Activated B cell treated with CpG ODN at 0.5 μM for 24 hours (primary cell): ENCODE results near the gene DARS1. TPM values are rescaled to one million over a fixed set of nuclear protein-coding genes. Genes with fewer than 3 reads are reported as not detected.

Source experiments
- ATAC-seq: fragments of 200-7000 bp; cut with Tn5 transposase; one replicate; pipeline ENCODE4 v1.10.0; 2021; ENCODE audit warnings: low read depth, mild to moderate bottlenecking, moderate library complexity
- CTCF ChIA-PET: fragments of 350-600 bp; sonication (Branson Sonifier 250); formaldehyde crosslinking; loops from one replicate; lab custom pipeline; 2021; ENCODE audit warnings: antibody characterized with exemption; lab: Charles Lee
- POLR2A ChIA-PET: fragments of 350-600 bp; sonication (Branson Sonifier 250); formaldehyde crosslinking; loops from one replicate; lab custom pipeline; 2021; ENCODE audit warnings: antibody characterized with exemption; lab: Charles Lee
- DNase-seq: peaks from one replicate; pipeline ENCODE4 v3.0.0; 2022
- H3K27ac Mint-ChIP-seq: one replicate; pipeline ENCODE4 v1.8.0; 2020; ENCODE audit warnings: mixed read lengths
- H3K27me3 Mint-ChIP-seq: one replicate; pipeline ENCODE4 v1.8.0; 2021; ENCODE audit warnings: mixed read lengths
- H3K36me3 Mint-ChIP-seq: one replicate; pipeline ENCODE4 v1.8.0; 2021; ENCODE audit warnings: low read depth, mixed read lengths
- H3K4me1 Mint-ChIP-seq: one replicate; pipeline ENCODE4 v1.8.0; 2021; ENCODE audit warnings: mixed read lengths
- H3K4me3 Mint-ChIP-seq: one replicate; pipeline ENCODE4 v1.8.0; 2020; ENCODE audit warnings: mild to moderate bottlenecking, mixed read lengths
- H3K9me3 Mint-ChIP-seq: one replicate; pipeline ENCODE4 v1.8.0; 2020; ENCODE audit warnings: mixed read lengths
- intact Hi-C: fragments of 100-400 bp; cut with micrococcal nuclease; formaldehyde crosslinking; loops from one replicate; pipeline ENCODE4 v1.15.1; 2024
- total RNA-seq: library from RNA; stranded (reverse); gene quantifications from 2 replicates; pipeline ENCODE4 v1.2.3, GENCODE V29; 2022
- TF ChIP-seq, protein P1 (sequence below): fragments of 200-600 bp; IDR thresholded peaks from one replicate; pipeline ENCODE4 v1.8.0; 2022; ENCODE audit warnings: antibody characterized with exemption, mild to moderate bottlenecking

The DARS1 gene
- total RNA-seq, 1 donor from 2014 or later = 96.3 TPM

DNA sequence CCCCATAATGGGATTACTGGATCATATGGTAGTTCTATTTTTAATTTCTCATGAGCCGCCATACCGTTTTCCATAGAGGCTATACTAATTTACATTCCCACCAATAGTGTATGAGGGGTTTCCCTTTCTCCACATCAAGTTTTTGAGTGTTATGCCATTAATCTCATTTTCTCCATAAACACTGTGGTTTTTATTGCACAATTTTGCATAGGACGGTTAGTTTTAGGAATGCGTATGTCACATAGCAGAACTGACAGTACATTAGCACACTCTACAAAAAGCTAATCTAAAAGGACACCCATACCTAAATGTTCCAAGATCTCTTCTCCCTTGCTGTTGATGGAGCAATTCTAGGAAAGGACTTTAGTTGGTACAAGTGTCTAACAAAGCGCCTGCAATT is 32.5 kb downstream of the DARS1 start:
- Mint-ChIP-seq H3K27ac (peak overlapping the region; percentile 1), H3K36me3 (peaks cover 42% of the 10 kb centered on the region), H3K4me3 (no peak overlapping the region), H3K9me3 (no peaks in the 10 kb centered on the region), H3K4me1 (peaks cover 38% of the 10 kb centered on the region), H3K27me3 (no peaks in the 10 kb centered on the region)
- DNase-seq (no peak), ATAC-seq (no peak)
- ChIA-PET POLR2A (no interaction called here), CTCF (no interaction called here)
- TF ChIP-seq, protein P1, sequence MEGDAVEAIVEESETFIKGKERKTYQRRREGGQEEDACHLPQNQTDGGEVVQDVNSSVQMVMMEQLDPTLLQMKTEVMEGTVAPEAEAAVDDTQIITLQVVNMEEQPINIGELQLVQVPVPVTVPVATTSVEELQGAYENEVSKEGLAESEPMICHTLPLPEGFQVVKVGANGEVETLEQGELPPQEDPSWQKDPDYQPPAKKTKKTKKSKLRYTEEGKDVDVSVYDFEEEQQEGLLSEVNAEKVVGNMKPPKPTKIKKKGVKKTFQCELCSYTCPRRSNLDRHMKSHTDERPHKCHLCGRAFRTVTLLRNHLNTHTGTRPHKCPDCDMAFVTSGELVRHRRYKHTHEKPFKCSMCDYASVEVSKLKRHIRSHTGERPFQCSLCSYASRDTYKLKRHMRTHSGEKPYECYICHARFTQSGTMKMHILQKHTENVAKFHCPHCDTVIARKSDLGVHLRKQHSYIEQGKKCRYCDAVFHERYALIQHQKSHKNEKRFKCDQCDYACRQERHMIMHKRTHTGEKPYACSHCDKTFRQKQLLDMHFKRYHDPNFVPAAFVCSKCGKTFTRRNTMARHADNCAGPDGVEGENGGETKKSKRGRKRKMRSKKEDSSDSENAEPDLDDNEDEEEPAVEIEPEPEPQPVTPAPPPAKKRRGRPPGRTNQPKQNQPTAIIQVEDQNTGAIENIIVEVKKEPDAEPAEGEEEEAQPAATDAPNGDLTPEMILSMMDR = no peak
- intact Hi-C loops = no loop called here

DNA sequence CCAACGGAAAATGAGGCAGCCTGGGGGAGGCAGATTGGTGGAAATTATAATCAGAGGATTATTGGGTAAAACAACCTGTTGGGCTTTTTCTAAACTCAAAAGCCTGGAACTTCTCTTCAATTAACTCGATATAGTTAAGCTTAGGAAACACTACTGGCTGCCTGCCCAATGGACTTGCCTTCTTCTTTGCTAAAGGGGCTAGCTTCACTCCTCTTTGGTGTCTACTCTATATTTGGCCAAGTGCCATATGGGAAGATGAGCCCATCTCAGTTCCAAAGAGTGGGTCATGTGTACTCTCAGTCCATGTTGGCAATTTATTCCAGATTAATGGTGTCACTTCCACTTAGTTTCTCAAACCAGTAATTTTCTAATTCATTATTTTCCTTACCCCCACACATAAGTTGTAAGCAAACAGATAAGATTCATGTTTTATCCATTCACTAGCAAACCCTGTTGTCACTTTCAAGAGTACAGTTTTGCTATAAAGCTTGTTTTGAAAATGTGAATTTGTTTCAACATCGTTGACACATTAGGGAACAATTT is 34.3 kb downstream of the DARS1 start:
- CTCF ChIA-PET = no interaction called here
- no peaks in the 10 kb centered on the region for H3K9me3 Mint-ChIP-seq
- POLR2A ChIA-PET = no interaction called here

GRCh38 chr2:135949451-135950234 is 35.8 kb downstream of the DARS1 start:
- TF ChIP-seq, protein P1 = no peak
- H3K27me3 Mint-ChIP-seq = no peaks in the 10 kb centered on the region
- POLR2A ChIA-PET = interaction anchor here (0.6 to 1.3 kb wide), 2 partner anchors 26 to 169 kb away, joined by 6 to 10 read pairs; no protein-coding TSS in a partner anchor
- peaks cover 45% of the 10 kb centered on the region for H3K36me3 Mint-ChIP-seq
- H3K4me3 Mint-ChIP-seq = no peak overlapping the region
- CTCF ChIA-PET = no interaction called here
- no peaks in the 10 kb centered on the region for H3K9me3 Mint-ChIP-seq
- peaks cover 48% of the 10 kb centered on the region for H3K4me1 Mint-ChIP-seq
- ATAC-seq = no peak
- no peak for DNase-seq
- H3K27ac Mint-ChIP-seq = no peak overlapping the region
- intact Hi-C loops = loop anchor here (2.0 to 5.0 kb wide), 2 partner anchors 15 to 38 kb away; partner anchors contain the start of gene DARS1

More for the DNA sequence above, 34.3 kb downstream of the DARS1 start:
- intact Hi-C loops = loop anchor here (2.0 kb wide), 1 partner anchor 14 kb away; no protein-coding TSS in a partner anchor
- DNase-seq (no peak), ATAC-seq (no peak)
- TF ChIP-seq, protein P1 = no peak
- peak overlapping the region; percentile 32 for H3K27ac Mint-ChIP-seq
- peaks cover 42% of the 10 kb centered on the region for H3K36me3 Mint-ChIP-seq
- H3K27me3 Mint-ChIP-seq = no peaks in the 10 kb centered on the region
- H3K4me3 Mint-ChIP-seq = no peak overlapping the region
- peaks cover 41% of the 10 kb centered on the region for H3K4me1 Mint-ChIP-seq

GRCh38 chr2:135948642-135949355 is 36.6 kb downstream of the DARS1 start:
- intact Hi-C loops = loop anchor here (5.0 kb wide), 1 partner anchor 39 kb away; the partner anchor contains the start of gene DARS1
- POLR2A ChIA-PET = interaction anchor here (0.6 to 1.3 kb wide), 4 partner anchors 27 to 433 kb away, joined by 3 to 10 read pairs (median 5); no protein-coding TSS in a partner anchor
- H3K4me1 Mint-ChIP-seq = peaks cover 50% of the 10 kb centered on the region
- CTCF ChIA-PET = interaction anchor here (1.2 kb wide), 1 partner anchor 258 kb away, joined by 3 read pairs; no protein-coding TSS in a partner anchor
- peak; percentile 54 for ATAC-seq
- H3K36me3 Mint-ChIP-seq = peaks cover 51% of the 10 kb centered on the region
- no peak overlapping the region for H3K4me3 Mint-ChIP-seq
- TF ChIP-seq, protein P1 = no peak
- H3K27me3 Mint-ChIP-seq = no peaks in the 10 kb centered on the region
- no peaks in the 10 kb centered on the region for H3K9me3 Mint-ChIP-seq
- no peak for DNase-seq
- H3K27ac Mint-ChIP-seq = peak overlapping the region; percentile 75
